ENCODE data around the gene IRF6.

Gene IRF6

GRCh38 chr1:209759829-209760359, 46.0 kb downstream of the IRF6 start:
- no peak for DNase-seq (ENCODE audit: low spot score)

DNA sequence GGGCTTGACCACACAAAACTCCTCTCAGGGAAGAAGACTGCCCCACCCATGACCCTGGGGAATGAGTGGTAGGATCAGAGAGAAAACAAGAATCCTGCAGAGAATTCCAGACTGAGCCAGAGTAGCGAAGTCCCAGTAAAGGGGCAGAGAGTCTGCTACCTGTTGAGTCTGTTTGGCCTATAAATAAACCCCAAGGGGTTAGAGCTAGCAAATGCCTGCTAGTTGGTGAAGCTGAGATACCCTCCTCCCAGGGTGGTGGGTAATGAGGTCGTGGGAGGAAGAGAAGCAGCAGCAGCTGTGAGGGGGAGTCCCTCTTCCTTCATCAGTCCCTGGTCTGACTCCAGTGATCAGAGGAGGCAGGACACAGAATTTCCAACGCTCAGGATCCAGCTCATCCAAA, 47.5 kb downstream of the IRF6 start:
- DNase-seq (ENCODE audit: low spot score), result no peak

- peak; percentile 53 for DNase-seq (ENCODE audit: low spot score)
These were observed 49.1 kb downstream of the IRF6 start for GRCh38 chr1:209756615-209757445.

DNA sequence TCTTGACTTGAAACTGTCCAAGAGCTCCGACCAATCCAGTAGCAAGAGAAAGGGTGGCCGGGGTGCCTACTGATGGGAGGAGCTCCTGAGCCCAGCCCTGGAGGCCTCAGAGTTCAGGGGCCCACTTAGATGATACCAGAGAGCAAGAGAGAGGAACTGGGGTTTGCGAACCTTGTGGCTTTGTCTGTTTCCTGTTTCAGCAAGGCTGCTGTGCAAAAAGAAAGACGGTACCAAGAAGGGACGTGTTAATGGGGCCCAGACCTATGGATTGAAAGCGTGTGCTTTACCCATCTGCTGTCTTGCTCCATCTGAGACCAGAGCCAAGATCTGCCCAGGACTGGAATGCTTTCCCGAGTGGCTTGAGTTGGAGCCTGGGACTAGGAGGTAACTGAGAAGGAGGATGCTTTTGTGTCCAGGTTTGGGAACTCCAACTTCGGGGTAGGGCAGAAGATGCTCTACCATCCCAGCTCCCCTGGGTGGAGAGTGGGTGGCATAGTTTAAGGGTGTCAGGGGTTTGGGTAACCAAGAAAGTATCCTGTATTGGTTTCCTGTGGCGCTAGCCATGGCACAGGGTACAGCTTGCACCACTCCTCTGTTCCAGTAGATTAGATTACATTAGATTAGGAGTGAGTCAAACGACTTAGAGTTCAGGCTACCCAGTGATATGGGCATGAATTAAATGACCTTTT, 49.9 kb downstream of the IRF6 start, which contains the start of gene TRAF3IP3:
Gene TRAF3IP3, plus strand, starts transcription at position 128 of the 689 bp plus-strand sequence. CDS start 3,987 bp downstream, outside the sequence.
- DNase-seq (ENCODE audit: low spot score), result peak; percentile 87

DNA sequence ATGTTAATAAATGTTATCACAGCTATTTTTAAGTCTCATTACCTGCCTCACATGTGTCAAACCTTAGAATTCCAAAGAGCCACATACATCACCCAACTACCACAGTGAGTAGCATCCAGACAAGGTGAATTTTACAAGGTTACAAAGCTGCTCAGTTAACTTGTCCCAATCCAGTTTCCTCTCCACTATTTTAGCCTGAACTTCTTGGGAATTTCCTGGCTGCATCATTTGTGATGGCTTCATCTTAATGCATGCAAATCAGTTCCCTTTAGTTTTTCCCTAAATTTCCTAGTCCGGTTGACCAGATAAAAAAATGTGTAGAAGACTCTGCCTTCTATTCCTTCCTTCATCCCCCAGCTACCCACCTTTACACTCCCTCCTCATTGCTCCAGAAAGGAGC, 50.7 kb downstream of the IRF6 start:
- DNase-seq (ENCODE audit: low spot score), result no peak

GRCh38 chr1:209752890-209753289, 53.1 kb downstream of the IRF6 start:
- no peak for DNase-seq (ENCODE audit: low spot score)

DNA sequence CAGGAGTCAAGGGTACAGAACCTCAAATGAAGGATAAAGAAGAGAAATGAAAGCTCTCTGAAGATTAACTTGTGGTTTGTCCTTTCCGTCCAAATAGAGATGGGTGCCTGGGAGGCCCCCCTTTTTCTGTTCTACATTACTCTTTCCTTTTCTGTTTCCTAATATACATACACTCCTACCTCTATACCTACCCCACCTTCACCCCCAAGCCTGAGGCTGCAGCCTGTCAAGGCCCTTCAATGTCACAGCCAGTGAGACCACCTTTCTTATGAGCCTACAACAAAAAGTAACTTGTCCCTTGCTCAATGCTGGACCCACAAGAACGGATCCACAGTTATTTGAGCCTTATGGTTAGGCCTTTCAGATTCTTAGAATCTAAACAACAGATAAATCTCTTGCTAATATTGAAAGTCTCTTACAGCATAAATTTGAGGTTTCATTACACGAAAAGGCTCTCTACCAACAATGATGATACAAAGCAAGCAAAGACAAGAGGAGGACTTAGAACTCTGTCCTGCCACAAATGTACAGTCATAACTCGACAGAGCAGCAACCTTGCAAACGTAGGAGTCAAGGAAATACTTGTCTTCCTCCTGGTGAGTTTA, 54.2 kb downstream of the IRF6 start:
- peak; percentile 40 for DNase-seq (ENCODE audit: low spot score)

GRCh38 chr1:209749670-209750323, 56.1 kb downstream of the IRF6 start:
- no peak for DNase-seq (ENCODE audit: low spot score)

GRCh38 chr1:209749205-209749604, 56.7 kb downstream of the IRF6 start:
- no peak for DNase-seq (ENCODE audit: low spot score)

DNA sequence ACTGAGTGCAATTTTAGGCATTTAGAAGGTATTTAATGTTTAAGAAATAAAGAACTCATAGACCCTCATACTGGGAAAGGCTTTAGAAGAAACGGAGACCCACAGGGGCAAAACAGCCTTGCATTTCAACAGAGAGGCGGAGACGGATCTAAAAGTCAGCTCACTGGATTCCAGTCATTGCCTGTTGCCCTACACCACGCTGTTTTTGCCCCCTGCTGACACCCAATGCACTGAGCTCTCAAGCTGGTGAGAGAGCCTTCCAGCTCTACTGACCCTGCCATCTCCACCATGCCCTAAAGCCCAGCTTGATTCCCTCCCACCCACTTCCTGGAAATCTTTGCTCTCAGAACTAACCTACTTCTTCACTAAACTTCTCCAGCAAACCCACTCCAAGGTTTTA, 57.3 kb downstream of the IRF6 start:
- DNase-seq (ENCODE audit: low spot score), result no peak

DNA sequence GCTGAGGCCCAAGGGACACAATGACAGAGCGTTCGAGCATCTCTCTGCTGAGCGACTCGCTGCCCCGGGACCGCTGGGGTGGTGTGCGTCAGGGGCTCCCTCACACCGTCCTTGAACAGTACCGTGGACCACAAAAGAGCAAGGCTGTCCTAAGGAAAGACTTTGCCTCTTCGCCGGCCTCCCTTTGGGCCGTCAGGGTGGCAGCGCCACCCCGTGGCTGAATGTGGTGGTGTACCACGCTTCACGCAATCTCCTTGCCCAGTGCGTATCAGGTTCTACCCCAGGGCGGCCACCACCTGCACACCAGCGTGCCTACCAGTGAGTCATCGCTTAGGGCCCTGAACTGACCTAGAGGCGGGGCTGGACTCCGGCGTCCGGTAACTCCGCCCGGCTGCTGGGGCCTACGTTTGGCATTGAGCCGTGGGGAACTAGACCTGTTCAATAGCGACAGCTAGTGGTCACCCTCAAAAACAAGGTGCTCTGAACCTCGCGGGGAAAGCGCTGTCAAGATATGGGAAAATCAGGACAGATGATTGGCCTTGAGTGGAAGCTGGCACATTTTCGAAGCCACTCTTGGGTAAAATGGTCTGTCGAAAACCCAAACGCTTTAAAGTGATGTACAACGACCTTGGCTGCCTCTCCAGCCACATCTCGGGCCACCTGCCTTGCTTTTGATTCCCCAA, 58.2 kb downstream of the IRF6 start:
- peak; percentile 85 for DNase-seq (ENCODE audit: low spot score)

- DNase-seq (ENCODE audit: low spot score), result no peak
These were observed 59.3 kb downstream of the IRF6 start for GRCh38 chr1:209746451-209747165.

- DNase-seq (ENCODE audit: low spot score), result no peak
These were observed 62.8 kb downstream of the IRF6 start for GRCh38 chr1:209743145-209743482.

DNA sequence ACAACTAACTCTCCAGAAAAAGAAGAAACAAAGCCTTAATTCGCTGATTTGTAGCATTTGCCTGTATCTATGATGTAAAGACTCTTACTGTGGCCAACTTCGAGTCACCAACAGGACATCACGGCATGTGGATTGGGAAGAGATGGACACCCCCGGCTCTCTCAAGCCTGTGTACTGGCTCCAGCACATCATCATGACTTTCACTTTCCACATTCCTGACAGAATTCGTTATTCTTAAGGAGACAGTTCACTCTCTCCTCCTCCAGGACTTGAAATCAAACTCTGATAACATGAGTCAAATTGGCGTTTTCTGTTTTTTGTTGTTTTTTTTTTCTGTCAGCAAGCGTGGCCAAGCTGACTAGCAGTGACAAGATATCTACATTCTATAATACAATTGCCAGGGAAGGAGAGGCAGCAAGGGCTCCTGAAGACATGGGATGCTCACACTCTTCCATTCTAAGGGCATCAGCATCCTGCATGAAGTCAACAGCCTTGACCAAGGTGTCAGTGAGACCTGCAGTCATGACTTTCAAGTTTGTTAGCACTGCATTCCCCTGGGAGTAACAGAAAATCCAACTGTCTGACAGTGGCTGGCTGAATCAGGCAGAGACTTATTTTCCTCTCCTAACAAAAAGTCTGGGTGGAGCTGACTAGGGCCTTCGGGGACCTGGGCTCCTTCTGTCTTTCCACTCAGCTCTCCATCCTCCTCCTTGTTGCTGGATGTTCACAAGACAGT, 63.4 kb downstream of the IRF6 start:
- no peak for DNase-seq (ENCODE audit: low spot score)

DNA sequence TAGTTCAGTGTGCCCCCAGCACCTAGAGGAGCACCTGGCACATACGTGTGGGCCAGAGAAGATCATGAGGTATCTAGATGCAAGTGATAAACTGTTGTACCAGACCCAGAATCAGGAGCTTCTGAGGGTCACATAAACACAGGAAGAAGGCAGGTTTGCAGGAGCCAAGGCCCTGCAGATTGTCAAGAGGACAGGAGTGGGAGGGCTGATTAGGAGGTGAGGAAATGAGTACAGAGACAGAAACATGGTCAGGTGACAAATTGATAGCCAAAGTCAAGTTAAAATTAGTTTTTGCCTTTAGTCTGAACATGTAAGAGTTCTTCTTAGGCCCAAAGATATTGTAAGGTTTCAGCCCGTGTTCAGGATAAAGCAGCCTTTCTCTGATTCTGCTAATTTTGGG, 64.1 kb downstream of the IRF6 start:
- no peak for DNase-seq (ENCODE audit: low spot score)

DNA sequence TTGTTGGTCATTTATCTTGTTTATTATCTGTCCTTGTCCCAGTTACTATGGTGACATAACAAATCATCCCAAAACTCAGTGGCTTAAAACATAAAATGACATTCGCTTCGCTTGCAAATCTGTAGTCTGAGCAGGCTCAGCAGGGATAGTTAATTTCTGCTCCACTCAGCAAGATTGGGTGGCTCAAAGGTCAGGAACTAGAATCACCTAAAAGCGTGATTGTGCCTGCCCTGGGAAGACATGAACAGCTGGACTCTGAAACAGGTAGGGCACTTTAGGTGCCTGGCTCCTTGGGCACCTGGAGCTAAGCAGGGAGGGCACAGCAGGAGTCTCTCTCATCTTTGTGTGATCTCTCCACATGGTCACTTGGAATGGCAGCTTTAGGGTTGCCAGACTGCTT, 64.7 kb downstream of the IRF6 start:
- no peak for DNase-seq (ENCODE audit: low spot score)

DNA sequence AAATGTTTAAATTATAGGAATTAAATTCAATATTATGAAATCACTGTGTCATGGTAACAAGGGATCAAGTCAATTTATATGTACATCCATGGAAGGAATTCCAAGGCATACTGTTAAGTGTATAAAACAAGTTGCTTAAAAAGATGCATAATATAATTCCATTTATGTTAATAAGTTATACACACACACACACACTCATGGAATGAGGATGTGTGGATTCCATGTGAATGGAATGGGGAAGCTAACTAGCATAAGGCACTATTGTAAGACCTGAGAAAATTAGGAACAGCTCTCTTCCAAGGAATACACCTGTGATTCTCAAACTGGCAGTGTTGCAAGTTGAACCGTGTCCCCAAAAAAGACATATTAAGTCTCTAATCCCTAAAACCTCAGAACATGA, 67.7 kb downstream of the IRF6 start:
- DNase-seq (ENCODE audit: low spot score), result no peak

GRCh38 chr1:209737118-209737505, 68.8 kb downstream of the IRF6 start:
- no peak for DNase-seq (ENCODE audit: low spot score)

GRCh38 chr1:209736490-209737117, 69.3 kb downstream of the IRF6 start:
- DNase-seq (ENCODE audit: low spot score), result no peak

Data from CD4-positive, alpha-beta T cell treated with Interleukin-6 at 100 ng/mL for 8 hours (primary cell).